HepG2 (cell line): Measurements from ENCODE around the gene CA7. TPM values are rescaled to one million over a fixed set of nuclear protein-coding genes. Genes with fewer than 3 reads are reported as not detected.

ENCODE experiments used
- AGO2 ChIP-seq: fragments of 200-400 bp; formaldehyde crosslinking; optimal IDR thresholded peaks from 2 replicates; pipeline ENCODE3; 2017; ENCODE audit warnings: mild to moderate bottlenecking, low read depth, low read length, moderate library complexity
- BATF2 ChIP-seq: sonication (generic); formaldehyde crosslinking; IDR thresholded peaks from 2 replicates; pipeline ENCODE4 v1.8.0; 2022; ENCODE audit warnings: mild to moderate bottlenecking, missing genetic modification reagents, moderate library complexity
- CAMTA2 ChIP-seq: sonication (generic); formaldehyde crosslinking; IDR thresholded peaks from 2 replicates; pipeline ENCODE4 v1.4.0; 2020; ENCODE audit warnings: mild to moderate bottlenecking, missing genetic modification reagents, borderline replicate concordance
- CC2D1A ChIP-seq: sonication (generic); formaldehyde crosslinking; IDR thresholded peaks from 2 replicates; pipeline ENCODE4 v1.8.1; 2023; ENCODE audit warnings: mild to moderate bottlenecking, missing genetic modification reagents
- CREB3 ChIP-seq: sonication (generic); formaldehyde crosslinking; IDR thresholded peaks from 2 replicates; pipeline ENCODE4 v1.5.0; 2020; ENCODE audit warnings: missing genetic modification reagents
- DDIT3 ChIP-seq: sonication (generic); formaldehyde crosslinking; IDR thresholded peaks from 2 replicates; pipeline ENCODE4 v1.4.0; 2020; ENCODE audit warnings: mild to moderate bottlenecking, missing genetic modification reagents
- FOXK2 ChIP-seq: fragments of 450-650 bp; IDR thresholded peaks from 2 replicates; pipeline ENCODE4 v1.6.1; 2016
- FOXO4 ChIP-seq: sonication (generic); formaldehyde crosslinking; conservative IDR thresholded peaks from 2 replicates; pipeline ENCODE4 v1.8.1; 2023; ENCODE audit warnings: missing genetic modification reagents
- GABPA ChIP-seq, 2 experiments: IDR thresholded peaks; 2 replicates each; pipeline ENCODE4 v1.6.1; 2011 to 2016; ENCODE audit warnings: low read depth in 2 of 2, low read length in 1 of 2, missing biosample characterization in 1 of 2, missing genetic modification characterization in 1 of 2
- GFI1 ChIP-seq: sonication (generic); formaldehyde crosslinking; IDR thresholded peaks from 2 replicates; pipeline ENCODE4 v1.5.0; 2020; ENCODE audit warnings: missing genetic modification reagents, mild to moderate bottlenecking, borderline replicate concordance
- HNF1B ChIP-seq: sonication (generic); formaldehyde crosslinking; IDR thresholded peaks from 2 replicates; pipeline ENCODE4 v1.5.1; 2020; ENCODE audit warnings: mild to moderate bottlenecking, moderate library complexity, missing genetic modification reagents
- KMT2B ChIP-seq: IDR thresholded peaks from 2 replicates; pipeline ENCODE4 v1.6.1; 2016; ENCODE audit warnings: missing genetic modification reagents, missing compliant biosample characterization
- NRL ChIP-seq: sonication (generic); formaldehyde crosslinking; IDR thresholded peaks from 2 replicates; pipeline ENCODE4 v1.5.0; 2020; ENCODE audit warnings: missing genetic modification reagents, mild to moderate bottlenecking, moderate library complexity, borderline replicate concordance
- TBP ChIP-seq: sonication (generic); formaldehyde crosslinking; IDR thresholded peaks from 2 replicates; pipeline ENCODE4 v1.5.0; 2020; ENCODE audit warnings: missing genetic modification reagents
- ZNF331 ChIP-seq: sonication (generic); formaldehyde crosslinking; IDR thresholded peaks from 2 replicates; pipeline ENCODE4 v1.4.0; 2020; ENCODE audit warnings: missing genetic modification reagents
- ZNF337 ChIP-seq: sonication (generic); formaldehyde crosslinking; IDR thresholded peaks from 2 replicates; pipeline ENCODE4 v1.5.1; 2020; ENCODE audit warnings: missing genetic modification reagents, low read depth, mild to moderate bottlenecking, borderline replicate concordance
- ZNF468 ChIP-seq: sonication (generic); formaldehyde crosslinking; IDR thresholded peaks from 2 replicates; pipeline ENCODE4 v1.8.0; 2022; ENCODE audit warnings: mild to moderate bottlenecking, moderate library complexity, missing genetic modification reagents
- ZNF7 ChIP-seq: IDR thresholded peaks from 2 replicates; pipeline ENCODE4 v1.6.1; 2016; ENCODE audit warnings: missing biosample characterization, missing genetic modification reagents
- ZNF841 ChIP-seq: sonication (generic); formaldehyde crosslinking; IDR thresholded peaks from 2 replicates; pipeline ENCODE4 v1.8.1; 2023; ENCODE audit warnings: missing genetic modification reagents, borderline replicate concordance
- polyA plus RNA-seq, 8 experiments: library from polyadenylated mRNA; depleted of rRNA in 3 of 8; stranded (reverse) in 7 of 8; unstranded in 1 of 8; fragments of >200 nt; fragmentation: Illumina TruSeq in 4 of 8; extraction: Trizol in 4 of 8; gene quantifications; 2 replicates each; pipeline versions ENCODE4 v1.2.1 to v1.2.3, GENCODE V29; 2011 to 2016; ENCODE audit warnings: low read depth in 4 of 8, missing spikeins in 1 of 8, mixed read lengths in 1 of 8; ENCODE audit not compliant: insufficient read depth in 1 of 8
- total RNA-seq, 5 experiments: library from RNA; depleted of rRNA; stranded (reverse); fragments of >200 nt; fragmentation: Illumina TruSeq; extraction: Trizol; gene quantifications; 2 replicates each; pipeline ENCODE4 v1.2.3, GENCODE V29; 2016; ENCODE audit warnings: low read depth in 1 of 5
- TF ChIP-seq, protein P1 (sequence below): sonication (generic); formaldehyde crosslinking; IDR thresholded peaks from 2 replicates; pipeline ENCODE4 v1.5.0; 2020; ENCODE audit warnings: missing genetic modification reagents

Gene CA7
- total and polyA plus RNA-seq, 2 of the 13 experiments (the other 11 are each of a cell fraction or from before 2014, with no cell fraction given): not detected

GRCh38 chr16:66872943-66873684 lies 28.9 kb downstream of the CA7 start (continued):
- TF ChIP-seq AGO2 (no peak), NRL (CRISPR knock-in tag) (peak; percentile 97), CC2D1A (CRISPR knock-in tag) (no peak), FOXK2 (no peak), GFI1 (no peak), ZNF7 (no peak), ZNF841 (CRISPR knock-in tag) (no peak), ZNF331 (CRISPR knock-in tag) (peak; percentile 82), ZNF468 (CRISPR knock-in tag) (no peak; the same call in 1 of the 2 replicates), DDIT3 (no peak), TBP (CRISPR knock-in tag) (no peak), BATF2 (CRISPR knock-in tag) (no peak; the same call in 1 of the 2 replicates), FOXO4 (no peak), CAMTA2 (CRISPR knock-in tag) (no peak), CREB3 (CRISPR knock-in tag) (no peak), GABPA (IDR thresholded peaks at IDR 0.05; ENCODE audit: low read depth, low read length) (no peak), GABPA (CRISPR knock-in tag; IDR thresholded peaks at IDR 0.05; ENCODE audit: low read depth) (peak; percentile 45; the same call in 1 of the 2 replicates), HNF1B (CRISPR knock-in tag) (peak; percentile 60; the same call in 1 of the 2 replicates), KMT2B (0 out of 2 replicates have a peak, but pooled peaks have one; percentile 35), ZNF337 (CRISPR knock-in tag) (no peak)
- TF ChIP-seq, protein P1, sequence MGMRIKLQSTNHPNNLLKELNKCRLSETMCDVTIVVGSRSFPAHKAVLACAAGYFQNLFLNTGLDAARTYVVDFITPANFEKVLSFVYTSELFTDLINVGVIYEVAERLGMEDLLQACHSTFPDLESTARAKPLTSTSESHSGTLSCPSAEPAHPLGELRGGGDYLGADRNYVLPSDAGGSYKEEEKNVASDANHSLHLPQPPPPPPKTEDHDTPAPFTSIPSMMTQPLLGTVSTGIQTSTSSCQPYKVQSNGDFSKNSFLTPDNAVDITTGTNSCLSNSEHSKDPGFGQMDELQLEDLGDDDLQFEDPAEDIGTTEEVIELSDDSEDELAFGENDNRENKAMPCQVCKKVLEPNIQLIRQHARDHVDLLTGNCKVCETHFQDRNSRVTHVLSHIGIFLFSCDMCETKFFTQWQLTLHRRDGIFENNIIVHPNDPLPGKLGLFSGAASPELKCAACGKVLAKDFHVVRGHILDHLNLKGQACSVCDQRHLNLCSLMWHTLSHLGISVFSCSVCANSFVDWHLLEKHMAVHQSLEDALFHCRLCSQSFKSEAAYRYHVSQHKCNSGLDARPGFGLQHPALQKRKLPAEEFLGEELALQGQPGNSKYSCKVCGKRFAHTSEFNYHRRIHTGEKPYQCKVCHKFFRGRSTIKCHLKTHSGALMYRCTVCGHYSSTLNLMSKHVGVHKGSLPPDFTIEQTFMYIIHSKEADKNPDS (CRISPR knock-in tag): no peak
